AG09309 (cell line): ENCODE data around the gene P2RX6.

ENCODE experiments used
- DNase-seq: peaks from one replicate; pipeline ENCODE4 v3.0.0-alpha.2; 2010; ENCODE audit warnings: low read depth
- H3K4me3 ChIP-seq: 2 replicates; pipeline ENCODE4 v1.5.1; 2011; ENCODE audit warnings: mild to moderate bottlenecking, low read depth, low read length, moderate library complexity; ENCODE audit not compliant: control insufficient read depth
- CTCF ChIP-seq: IDR thresholded peaks from 2 replicates; pipeline ENCODE4 v1.5.1; 2011; ENCODE audit warnings: mild to moderate bottlenecking, low read depth, low read length, inconsistent platforms; ENCODE audit not compliant: insufficient read depth, control insufficient read depth; ENCODE audit errors: missing control alignments

Gene P2RX6

GRCh38 chr22:21064917-21065864, 50.2 kb downstream of the P2RX6 start:
- no peak overlapping the region for H3K4me3 ChIP-seq
- no peak for TF ChIP-seq CTCF

GRCh38 chr22:21067075-21067900, 52.3 kb downstream of the P2RX6 start:
- no peak for TF ChIP-seq CTCF
- no peak for DNase-seq
- H3K4me3 ChIP-seq = no peak overlapping the region

More at GRCh38 chr22:21064917-21065864, 50.2 kb downstream of the P2RX6 start:
- no peak for DNase-seq

- TF ChIP-seq CTCF = no peak
- H3K4me3 ChIP-seq = no peak overlapping the region
- no peak for DNase-seq
Measured at GRCh38 chr22:21067901-21068680, 53.1 kb downstream of the P2RX6 start.

- TF ChIP-seq CTCF = no peak
- no peak for DNase-seq
- no peak overlapping the region for H3K4me3 ChIP-seq
Measured at GRCh38 chr22:21068681-21069276, 53.8 kb downstream of the P2RX6 start.

- TF ChIP-seq CTCF = no peak
- no peak for DNase-seq
- H3K4me3 ChIP-seq = no peak overlapping the region
Measured at GRCh38 chr22:21069375-21069774, 54.4 kb downstream of the P2RX6 start.
